Measurements from ENCODE around the gene GPR32.
"Not testable (repeated sequence)": the region's sequence is repeated elsewhere in the genome, so short reads cannot be mapped to it uniquely, and the experiment has no call there.

- TF ChIP-seq SUZ12 (IDR thresholded peaks at IDR 0.05); FOXK2 (IDR thresholded peaks at IDR 0.05); TARDBP (IDR thresholded peaks at IDR 0.05); CTBP1 (IDR thresholded peaks at IDR 0.05; ENCODE audit: borderline replicate concordance); NFRKB (IDR thresholded peaks at IDR 0.05); ARNT (IDR thresholded peaks at IDR 0.05); ELF4 (IDR thresholded peaks at IDR 0.05); L3MBTL2 (conservative IDR thresholded peaks at IDR 0.05); SP1 (IDR thresholded peaks at IDR 0.05): not testable (repeated sequence)
Measured at GRCh38 chr19:50756244-50756643, 14.0 kb upstream of the GPR32 start.

All from HEK293T (cell line).